Osteocyte (in vitro differentiated cells): ENCODE measurements around the gene DOHH. TPM values are rescaled to one million over a fixed set of nuclear protein-coding genes. Genes with fewer than 3 reads are reported as not detected.

Experiments
- DNase-seq: peaks from one replicate; pipeline ENCODE4 v3.0.0; 2021; ENCODE audit warnings: mixed read lengths; ENCODE audit not compliant: unreplicated experiment; ENCODE audit errors: extremely low spot score
- H3K27ac Mint-ChIP-seq: one replicate; pipeline ENCODE4 v1.8.0; 2021; ENCODE audit warnings: mild to moderate bottlenecking, mixed read lengths; ENCODE audit not compliant: unreplicated experiment
- H3K27me3 Mint-ChIP-seq: one replicate; pipeline ENCODE4 v1.8.0; 2021; ENCODE audit warnings: mixed read lengths; ENCODE audit not compliant: unreplicated experiment
- H3K36me3 Mint-ChIP-seq: one replicate; pipeline ENCODE4 v1.8.0; 2021; ENCODE audit warnings: mixed read lengths; ENCODE audit not compliant: unreplicated experiment
- H3K4me1 Mint-ChIP-seq: one replicate; pipeline ENCODE4 v1.8.0; 2021; ENCODE audit warnings: mixed read lengths; ENCODE audit not compliant: unreplicated experiment
- H3K4me3 Mint-ChIP-seq: one replicate; pipeline ENCODE4 v1.8.0; 2021; ENCODE audit warnings: mild to moderate bottlenecking, moderate library complexity, mixed read lengths; ENCODE audit not compliant: unreplicated experiment
- H3K9me3 Mint-ChIP-seq: one replicate; pipeline ENCODE4 v1.8.0; 2021; ENCODE audit warnings: mixed read lengths; ENCODE audit not compliant: unreplicated experiment
- total RNA-seq: library from RNA; stranded (reverse); gene quantifications from 2 replicates; pipeline ENCODE4 v1.2.1, GENCODE V29; 2021
- TF ChIP-seq, protein P1 (sequence below): fragments of 200-600 bp; sonication (generic); IDR thresholded peaks from 2 replicates; pipeline ENCODE4 v1.5.0; 2021; ENCODE audit warnings: antibody characterized with exemption, mild to moderate bottlenecking, moderate library complexity

The DOHH gene
- total RNA-seq, 1 donor from 2014 or later: 10.8 TPM

DNA sequence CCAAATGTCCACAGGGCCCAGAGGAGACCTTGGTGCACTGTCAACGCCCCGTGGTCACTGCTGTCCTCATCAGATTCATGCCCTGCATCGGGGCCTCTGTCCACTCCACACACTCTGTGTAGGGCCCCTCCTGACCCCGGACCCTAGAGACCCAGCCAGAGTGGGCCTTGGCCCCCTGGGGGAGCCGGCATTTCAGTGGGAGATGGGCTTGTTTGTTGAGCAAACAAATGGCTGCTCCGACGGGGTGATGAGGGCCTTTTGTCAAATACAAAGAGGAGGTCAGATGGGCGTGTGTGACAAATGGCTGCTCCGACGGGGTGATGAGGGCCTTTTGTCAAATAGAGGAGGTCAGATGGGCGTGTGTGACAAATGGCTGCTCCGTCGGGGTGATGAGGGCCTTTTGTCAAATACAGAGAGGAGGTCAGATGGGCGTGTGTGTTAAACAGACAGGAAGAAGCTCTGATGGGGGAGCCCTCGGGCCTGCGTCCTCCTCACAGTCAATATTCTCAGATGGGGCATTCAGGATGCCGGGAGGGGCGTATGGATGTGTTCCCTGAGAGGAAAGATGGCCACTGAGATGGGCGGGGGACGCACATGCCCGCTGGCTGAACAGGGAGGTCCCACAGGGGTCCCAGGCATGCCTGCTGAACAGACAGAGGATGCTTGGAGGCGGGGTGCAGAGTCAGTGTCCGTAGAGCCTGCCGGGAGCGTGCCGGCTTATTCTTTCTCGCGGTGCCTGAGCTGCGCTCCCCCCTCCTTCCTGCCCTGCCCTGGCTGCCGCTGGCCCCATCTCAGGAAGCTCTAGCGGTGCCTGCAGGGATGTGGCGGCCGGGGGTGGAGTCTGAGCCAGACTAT lies 56.4 kb downstream of the DOHH start:
- Mint-ChIP-seq H3K36me3 (peaks cover 6% of the 10 kb centered on the region), H3K9me3 (no peaks in the 10 kb centered on the region), H3K4me3 (peak overlapping the region; percentile 15), H3K4me1 (peaks cover 22% of the 10 kb centered on the region), H3K27me3 (no peaks in the 10 kb centered on the region), H3K27ac (peak overlapping the region; percentile 57)
- TF ChIP-seq, protein P1, sequence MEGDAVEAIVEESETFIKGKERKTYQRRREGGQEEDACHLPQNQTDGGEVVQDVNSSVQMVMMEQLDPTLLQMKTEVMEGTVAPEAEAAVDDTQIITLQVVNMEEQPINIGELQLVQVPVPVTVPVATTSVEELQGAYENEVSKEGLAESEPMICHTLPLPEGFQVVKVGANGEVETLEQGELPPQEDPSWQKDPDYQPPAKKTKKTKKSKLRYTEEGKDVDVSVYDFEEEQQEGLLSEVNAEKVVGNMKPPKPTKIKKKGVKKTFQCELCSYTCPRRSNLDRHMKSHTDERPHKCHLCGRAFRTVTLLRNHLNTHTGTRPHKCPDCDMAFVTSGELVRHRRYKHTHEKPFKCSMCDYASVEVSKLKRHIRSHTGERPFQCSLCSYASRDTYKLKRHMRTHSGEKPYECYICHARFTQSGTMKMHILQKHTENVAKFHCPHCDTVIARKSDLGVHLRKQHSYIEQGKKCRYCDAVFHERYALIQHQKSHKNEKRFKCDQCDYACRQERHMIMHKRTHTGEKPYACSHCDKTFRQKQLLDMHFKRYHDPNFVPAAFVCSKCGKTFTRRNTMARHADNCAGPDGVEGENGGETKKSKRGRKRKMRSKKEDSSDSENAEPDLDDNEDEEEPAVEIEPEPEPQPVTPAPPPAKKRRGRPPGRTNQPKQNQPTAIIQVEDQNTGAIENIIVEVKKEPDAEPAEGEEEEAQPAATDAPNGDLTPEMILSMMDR: no peak
- DNase-seq: no peak

DNA sequence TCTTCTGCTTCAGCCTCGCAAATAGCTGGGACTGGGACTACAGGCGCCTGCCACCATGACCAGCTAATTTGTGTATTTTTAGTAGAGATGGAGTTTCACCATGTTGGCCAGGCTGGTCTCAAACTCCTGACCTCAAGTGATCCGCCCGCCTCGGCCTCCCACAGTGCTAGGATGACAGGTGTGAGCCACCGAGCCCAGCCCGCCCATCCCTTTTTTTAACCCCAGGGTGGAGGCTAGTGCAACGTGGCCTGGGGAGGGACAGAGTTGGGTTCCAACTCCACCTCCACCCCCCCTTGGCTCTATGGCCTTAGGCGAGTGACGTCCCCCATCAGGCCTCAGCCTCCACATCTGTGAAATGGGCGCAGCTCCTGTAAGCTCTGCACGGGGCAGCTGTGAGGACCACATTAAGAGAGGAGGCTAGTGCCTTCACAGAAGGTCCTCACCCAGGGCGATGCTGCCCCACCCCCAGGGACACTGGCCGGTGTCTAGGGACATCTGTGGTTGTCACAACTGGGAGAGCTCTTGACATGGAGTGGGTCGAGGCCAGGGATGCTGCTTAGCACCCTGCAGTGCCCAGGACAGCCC lies 57.9 kb downstream of the DOHH start:
- H3K9me3 Mint-ChIP-seq: no peaks in the 10 kb centered on the region
- H3K27ac Mint-ChIP-seq: peak overlapping the region; percentile 27
- H3K36me3 Mint-ChIP-seq: peaks cover 8% of the 10 kb centered on the region
- TF ChIP-seq, protein P1: no peak
- DNase-seq: no peak
- peaks cover 22% of the 10 kb centered on the region for H3K4me1 Mint-ChIP-seq
- H3K27me3 Mint-ChIP-seq: no peaks in the 10 kb centered on the region
- H3K4me3 Mint-ChIP-seq: no peak overlapping the region

DNA sequence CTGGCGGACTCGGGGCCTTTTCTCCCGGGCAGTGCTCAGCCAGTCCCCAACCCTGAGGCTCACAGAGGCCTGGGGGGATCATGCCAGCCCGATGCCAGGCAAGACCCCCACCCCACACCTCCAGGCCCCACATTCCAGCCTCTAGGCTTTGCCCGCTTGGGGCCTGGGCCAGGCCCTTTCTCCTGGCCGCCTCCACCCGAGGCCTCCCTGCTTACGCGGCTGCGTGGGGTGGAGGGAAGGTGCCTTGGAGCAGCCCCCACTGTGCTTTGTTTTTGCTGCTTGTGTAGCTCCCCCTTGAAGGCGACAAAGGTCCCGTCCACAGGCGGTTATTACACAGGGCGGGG lies 58.5 kb downstream of the DOHH start:
- H3K27me3 Mint-ChIP-seq: no peaks in the 10 kb centered on the region
- peak overlapping the region; percentile 27 for H3K27ac Mint-ChIP-seq
- peaks cover 8% of the 10 kb centered on the region for H3K36me3 Mint-ChIP-seq
- TF ChIP-seq, protein P1: no peak
- H3K4me3 Mint-ChIP-seq: no peak overlapping the region
- H3K4me1 Mint-ChIP-seq: peaks cover 22% of the 10 kb centered on the region
- H3K9me3 Mint-ChIP-seq: no peaks in the 10 kb centered on the region
- DNase-seq: no peak

GRCh38 chr19:3441089-3441985 lies 59.1 kb downstream of the DOHH start:
- peak overlapping the region; percentile 27 for H3K27ac Mint-ChIP-seq
- no peak overlapping the region for H3K4me3 Mint-ChIP-seq
- peaks cover 22% of the 10 kb centered on the region for H3K4me1 Mint-ChIP-seq
- DNase-seq: no peak
- H3K27me3 Mint-ChIP-seq: no peaks in the 10 kb centered on the region
- TF ChIP-seq, protein P1: no peak
- H3K36me3 Mint-ChIP-seq: peaks cover 8% of the 10 kb centered on the region
- H3K9me3 Mint-ChIP-seq: no peaks in the 10 kb centered on the region

Other genes starting within 250 kb of the DOHH start
- gene NFIC, start 134.1 kb downstream of the DOHH start, total RNA-seq: 61.4 and 63.8 TPM in 2 replicates
- gene SMIM24, start 20.1 kb downstream of the DOHH start, total RNA-seq: not detected in 2 replicates
- not detected in 2 replicates for gene SMIM44, start 17.2 kb downstream of the DOHH start, total RNA-seq
- gene FZR1, start 5.6 kb upstream of the DOHH start, total RNA-seq: 45.3 and 49.5 TPM in 2 replicates
- 0.73 and 0.97 TPM in 2 replicates for gene TEKTIP1, start 38.5 kb upstream of the DOHH start, total RNA-seq
- 85.5 and 91.7 TPM in 2 replicates for gene MFSD12, start 56.9 kb upstream of the DOHH start, total RNA-seq
- 74.1 and 81.4 TPM in 2 replicates for gene HMG20B, start 72.3 kb upstream of the DOHH start, total RNA-seq
- 0.67 and 1.2 TPM in 2 replicates for gene GIPC3, start 84.8 kb upstream of the DOHH start, total RNA-seq
- gene TBXA2R, start 106.2 kb upstream of the DOHH start, total RNA-seq: 0.30 TPM in 1 of 2 replicates, not detected in the other
- 24.7 and 26.6 TPM in 2 replicates for gene CACTIN, start 126.1 kb upstream of the DOHH start, total RNA-seq
- 73.0 and 75.7 TPM in 2 replicates for gene PIP5K1C, start 199.8 kb upstream of the DOHH start, total RNA-seq
- gene TJP3, start 207.7 kb upstream of the DOHH start, total RNA-seq: not detected in 2 replicates